ENCODE data around the gene ZFHX3.

Gene ZFHX3

GRCh38 chr16:72785171-72785570 is 262.8 kb downstream of the ZFHX3 start:
- H3K4me1 ChIP-seq (ENCODE audit: insufficient read depth, low read length) = peaks cover 13% of the 10 kb centered on the region; the same call in 1 of the 2 replicates

GRCh38 chr16:72783716-72784318 is 264.1 kb downstream of the ZFHX3 start:
- peaks cover 13% of the 10 kb centered on the region; the same call in 1 of the 2 replicates for H3K4me1 ChIP-seq (ENCODE audit: insufficient read depth, low read length)
- H3K9ac ChIP-seq (ENCODE audit: low read depth, low read length) = no peak overlapping the region
- no peaks in the 10 kb centered on the region for H3K9me3 ChIP-seq (ENCODE audit: insufficient read depth, low read depth, low read length)

More at GRCh38 chr16:72785171-72785570, 262.8 kb downstream of the ZFHX3 start:
- H3K9me3 ChIP-seq (ENCODE audit: insufficient read depth, low read depth, low read length) = no peaks in the 10 kb centered on the region
- H3K4me3 ChIP-seq (ENCODE audit: low read length) = no peak overlapping the region
- no peaks in the 10 kb centered on the region for H3K36me3 ChIP-seq (ENCODE audit: insufficient read depth, low read depth, low read length)
- no peaks in the 10 kb centered on the region for H3K27me3 ChIP-seq (ENCODE audit: insufficient read depth, low read length)
- H3K27ac ChIP-seq (ENCODE audit: low read length) = no peak overlapping the region
- no peak overlapping the region for H3K9ac ChIP-seq (ENCODE audit: low read depth, low read length)

GRCh38 chr16:72769876-72770275 is 278.1 kb downstream of the ZFHX3 start:
- Histone ChIP-seq H3K9ac (ENCODE audit: low read depth, low read length) (no peak overlapping the region), H3K27me3 (ENCODE audit: insufficient read depth, low read length) (no peaks in the 10 kb centered on the region), H3K36me3 (ENCODE audit: insufficient read depth, low read depth, low read length) (no peaks in the 10 kb centered on the region), H3K9me3 (ENCODE audit: insufficient read depth, low read depth, low read length) (peaks cover 6% of the 10 kb centered on the region; the same call in 1 of the 2 replicates), H3K4me1 (ENCODE audit: insufficient read depth, low read length) (peaks cover 11% of the 10 kb centered on the region; the same call in 1 of the 2 replicates), H3K4me3 (ENCODE audit: low read length) (no peak overlapping the region), H3K27ac (ENCODE audit: low read length) (no peak overlapping the region)

More at GRCh38 chr16:72783716-72784318, 264.1 kb downstream of the ZFHX3 start:
- Histone ChIP-seq H3K27ac (ENCODE audit: low read length) (no peak overlapping the region), H3K36me3 (ENCODE audit: insufficient read depth, low read depth, low read length) (no peaks in the 10 kb centered on the region), H3K27me3 (ENCODE audit: insufficient read depth, low read length) (no peaks in the 10 kb centered on the region), H3K4me3 (ENCODE audit: low read length) (no peak overlapping the region)

GRCh38 chr16:72768591-72768990 is 279.3 kb downstream of the ZFHX3 start:
- H3K4me1 ChIP-seq (ENCODE audit: insufficient read depth, low read length) = peaks cover 17% of the 10 kb centered on the region; the same call in 1 of the 2 replicates
- H3K4me3 ChIP-seq (ENCODE audit: low read length) = 0 out of 2 replicates have a peak overlapping the region, but pooled peaks have one; percentile 27
- no peaks in the 10 kb centered on the region for H3K36me3 ChIP-seq (ENCODE audit: insufficient read depth, low read depth, low read length)
- H3K9me3 ChIP-seq (ENCODE audit: insufficient read depth, low read depth, low read length) = peaks cover 6% of the 10 kb centered on the region; the same call in 1 of the 2 replicates
- no peak overlapping the region for H3K27ac ChIP-seq (ENCODE audit: low read length)
- H3K27me3 ChIP-seq (ENCODE audit: insufficient read depth, low read length) = no peaks in the 10 kb centered on the region
- H3K9ac ChIP-seq (ENCODE audit: low read depth, low read length) = no peak overlapping the region

GRCh38 chr16:72766506-72766905 is 281.4 kb downstream of the ZFHX3 start:
- Histone ChIP-seq H3K36me3 (ENCODE audit: insufficient read depth, low read depth, low read length) (no peaks in the 10 kb centered on the region), H3K4me3 (ENCODE audit: low read length) (no peak overlapping the region), H3K27ac (ENCODE audit: low read length) (no peak overlapping the region), H3K9ac (ENCODE audit: low read depth, low read length) (no peak overlapping the region), H3K4me1 (ENCODE audit: insufficient read depth, low read length) (peaks cover 17% of the 10 kb centered on the region; the same call in 1 of the 2 replicates), H3K27me3 (ENCODE audit: insufficient read depth, low read length) (no peaks in the 10 kb centered on the region), H3K9me3 (ENCODE audit: insufficient read depth, low read depth, low read length) (peaks cover 3% of the 10 kb centered on the region; the same call in 1 of the 2 replicates)

- H3K27ac ChIP-seq (ENCODE audit: low read length) = no peak overlapping the region
- no peaks in the 10 kb centered on the region for H3K9me3 ChIP-seq (ENCODE audit: insufficient read depth, low read depth, low read length)
- H3K4me1 ChIP-seq (ENCODE audit: insufficient read depth, low read length) = peaks cover 15% of the 10 kb centered on the region; the same call in 1 of the 2 replicates
- no peak overlapping the region for H3K9ac ChIP-seq (ENCODE audit: low read depth, low read length)
- no peak overlapping the region for H3K4me3 ChIP-seq (ENCODE audit: low read length)
- H3K36me3 ChIP-seq (ENCODE audit: insufficient read depth, low read depth, low read length) = no peaks in the 10 kb centered on the region
- no peaks in the 10 kb centered on the region for H3K27me3 ChIP-seq (ENCODE audit: insufficient read depth, low read length)
Observed at GRCh38 chr16:72764015-72764654, 283.8 kb downstream of the ZFHX3 start.

GRCh38 chr16:72760581-72760980 is 287.3 kb downstream of the ZFHX3 start:
- Histone ChIP-seq H3K27ac (ENCODE audit: low read length) (no peak overlapping the region), H3K9ac (ENCODE audit: low read depth, low read length) (no peak overlapping the region), H3K4me1 (ENCODE audit: insufficient read depth, low read length) (peaks cover 6% of the 10 kb centered on the region; the same call in 1 of the 2 replicates), H3K36me3 (ENCODE audit: insufficient read depth, low read depth, low read length) (no peaks in the 10 kb centered on the region), H3K27me3 (ENCODE audit: insufficient read depth, low read length) (no peaks in the 10 kb centered on the region), H3K4me3 (ENCODE audit: low read length) (no peak overlapping the region), H3K9me3 (ENCODE audit: insufficient read depth, low read depth, low read length) (peaks cover 9% of the 10 kb centered on the region)

- Histone ChIP-seq H3K27me3 (ENCODE audit: insufficient read depth, low read length) (no peaks in the 10 kb centered on the region), H3K27ac (ENCODE audit: low read length) (no peak overlapping the region), H3K4me1 (ENCODE audit: insufficient read depth, low read length) (0 out of 2 replicates have a peak, but pooled peaks cover 2% of the 10 kb centered on the region), H3K36me3 (ENCODE audit: insufficient read depth, low read depth, low read length) (no peaks in the 10 kb centered on the region), H3K4me3 (ENCODE audit: low read length) (no peak overlapping the region), H3K9ac (ENCODE audit: low read depth, low read length) (no peak overlapping the region), H3K9me3 (ENCODE audit: insufficient read depth, low read depth, low read length) (peaks cover 8% of the 10 kb centered on the region)
Observed at GRCh38 chr16:72753881-72754280, 294.0 kb downstream of the ZFHX3 start.

GRCh38 chr16:72752004-72752695 is 295.8 kb downstream of the ZFHX3 start:
- no peaks in the 10 kb centered on the region for H3K27me3 ChIP-seq (ENCODE audit: insufficient read depth, low read length)
- H3K36me3 ChIP-seq (ENCODE audit: insufficient read depth, low read depth, low read length) = no peaks in the 10 kb centered on the region
- H3K9me3 ChIP-seq (ENCODE audit: insufficient read depth, low read depth, low read length) = no peaks in the 10 kb centered on the region
- H3K4me1 ChIP-seq (ENCODE audit: insufficient read depth, low read length) = 0 out of 2 replicates have a peak, but pooled peaks cover 2% of the 10 kb centered on the region
- H3K27ac ChIP-seq (ENCODE audit: low read length) = no peak overlapping the region
- H3K4me3 ChIP-seq (ENCODE audit: low read length) = no peak overlapping the region
- H3K9ac ChIP-seq (ENCODE audit: low read depth, low read length) = no peak overlapping the region

GRCh38 chr16:72751076-72751475 is 296.9 kb downstream of the ZFHX3 start:
- Histone ChIP-seq H3K4me1 (ENCODE audit: insufficient read depth, low read length) (0 out of 2 replicates have a peak, but pooled peaks cover 2% of the 10 kb centered on the region), H3K9ac (ENCODE audit: low read depth, low read length) (no peak overlapping the region), H3K36me3 (ENCODE audit: insufficient read depth, low read depth, low read length) (no peaks in the 10 kb centered on the region), H3K4me3 (ENCODE audit: low read length) (no peak overlapping the region), H3K9me3 (ENCODE audit: insufficient read depth, low read depth, low read length) (no peaks in the 10 kb centered on the region), H3K27ac (ENCODE audit: low read length) (no peak overlapping the region), H3K27me3 (ENCODE audit: insufficient read depth, low read length) (no peaks in the 10 kb centered on the region)

- Histone ChIP-seq H3K4me1 (ENCODE audit: insufficient read depth, low read length) (0 out of 2 replicates have a peak, but pooled peaks cover 2% of the 10 kb centered on the region), H3K36me3 (ENCODE audit: insufficient read depth, low read depth, low read length) (no peaks in the 10 kb centered on the region), H3K27ac (ENCODE audit: low read length) (no peak overlapping the region), H3K9me3 (ENCODE audit: insufficient read depth, low read depth, low read length) (no peaks in the 10 kb centered on the region), H3K4me3 (ENCODE audit: low read length) (no peak overlapping the region), H3K27me3 (ENCODE audit: insufficient read depth, low read length) (no peaks in the 10 kb centered on the region), H3K9ac (ENCODE audit: low read depth, low read length) (no peak overlapping the region)
Observed at GRCh38 chr16:72749091-72749490, 298.8 kb downstream of the ZFHX3 start.

Data from iPS-20b (cell line).